ENCODE measurements around the gene NUTF2. TPM values are rescaled to one million over a fixed set of nuclear protein-coding genes. Genes with fewer than 3 reads are reported as not detected.

Gene NUTF2
- total RNA-seq, 4 donors from 2014 or later = 56.5 to 98.2 (median 75.4) TPM

GRCh38 chr16:67883146-67883871 is 36.6 kb downstream of the NUTF2 start:
- no peak for TF ChIP-seq CTCF (IDR thresholded peaks at IDR 0.05; ENCODE audit: low read depth)

GRCh38 chr16:67883872-67884261 is 37.1 kb downstream of the NUTF2 start:
- no peak for TF ChIP-seq CTCF (IDR thresholded peaks at IDR 0.05; ENCODE audit: low read depth)

- no peak for TF ChIP-seq CTCF (IDR thresholded peaks at IDR 0.05; ENCODE audit: low read depth)
Measured at GRCh38 chr16:67884684-67885083, 38.0 kb downstream of the NUTF2 start, which contains the start of gene NRN1L. NRN1L (plus strand) TSS chr16:67884885; CDS start chr16:67884904, 19 bp downstream.

- no peak for TF ChIP-seq CTCF (IDR thresholded peaks at IDR 0.05; ENCODE audit: low read depth)
Measured at GRCh38 chr16:67885545-67885944, 38.8 kb downstream of the NUTF2 start.

- no peak for TF ChIP-seq CTCF (IDR thresholded peaks at IDR 0.05; ENCODE audit: low read depth)
Measured at GRCh38 chr16:67885976-67886375, 39.2 kb downstream of the NUTF2 start.

- no peak for TF ChIP-seq CTCF (IDR thresholded peaks at IDR 0.05; ENCODE audit: low read depth)
Measured at GRCh38 chr16:67886387-67886786, 39.7 kb downstream of the NUTF2 start.

- TF ChIP-seq CTCF (IDR thresholded peaks at IDR 0.05; ENCODE audit: low read depth) = no peak
Measured at GRCh38 chr16:67888331-67888730, 41.6 kb downstream of the NUTF2 start.
